IPS-11a (cell line): ENCODE data around the gene IGLL1.
"Not testable (repeated sequence)": the region's sequence is repeated elsewhere in the genome, so short reads cannot be mapped to it uniquely, and the experiment has no call there.

Experiments used
- H3K4me3 ChIP-seq: one replicate; pipeline ENCODE4 v1.5.1; 2013; ENCODE audit warnings: low read depth, low read length, control low read depth

IGLL1 gene

DNA sequence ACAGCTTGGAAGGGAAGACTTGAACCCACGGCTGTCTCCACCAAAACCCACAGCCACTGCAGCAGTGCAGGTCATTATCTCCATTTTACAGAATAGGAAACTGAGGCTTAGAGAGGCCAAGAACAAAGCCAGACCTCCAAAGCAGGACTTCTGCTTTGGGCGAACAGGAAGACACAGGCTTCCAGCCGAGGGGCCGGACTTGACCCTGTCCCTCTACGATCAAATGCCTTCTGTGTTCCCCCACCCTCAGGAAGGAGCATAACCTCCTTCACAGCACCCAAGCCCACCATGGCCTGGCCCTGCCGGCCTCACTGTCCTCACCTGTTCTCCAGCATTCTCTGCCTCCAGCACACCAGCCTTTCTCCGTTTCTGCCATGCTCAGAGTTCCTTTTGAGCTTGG lies 15.8 kb downstream of the IGLL1 start:
- H3K4me3 ChIP-seq, result no peak overlapping the region

- H3K4me3 ChIP-seq, result no peak overlapping the region
These were observed 17.0 kb downstream of the IGLL1 start for GRCh38 chr22:23563111-23563510.

- H3K4me3 ChIP-seq, result no peak overlapping the region
These were observed 17.9 kb downstream of the IGLL1 start for GRCh38 chr22:23562186-23562585.

GRCh38 chr22:23561025-23561510 lies 19.0 kb downstream of the IGLL1 start:
- H3K4me3 ChIP-seq, result not testable (repeated sequence)

GRCh38 chr22:23560215-23560614 lies 19.9 kb downstream of the IGLL1 start:
- not testable (repeated sequence) for H3K4me3 ChIP-seq

- H3K4me3 ChIP-seq, result no peak overlapping the region
These were observed 22.6 kb downstream of the IGLL1 start for GRCh38 chr22:23557467-23557866.

- H3K4me3 ChIP-seq, result no peak overlapping the region
These were observed 23.1 kb downstream of the IGLL1 start for GRCh38 chr22:23557036-23557435.

DNA sequence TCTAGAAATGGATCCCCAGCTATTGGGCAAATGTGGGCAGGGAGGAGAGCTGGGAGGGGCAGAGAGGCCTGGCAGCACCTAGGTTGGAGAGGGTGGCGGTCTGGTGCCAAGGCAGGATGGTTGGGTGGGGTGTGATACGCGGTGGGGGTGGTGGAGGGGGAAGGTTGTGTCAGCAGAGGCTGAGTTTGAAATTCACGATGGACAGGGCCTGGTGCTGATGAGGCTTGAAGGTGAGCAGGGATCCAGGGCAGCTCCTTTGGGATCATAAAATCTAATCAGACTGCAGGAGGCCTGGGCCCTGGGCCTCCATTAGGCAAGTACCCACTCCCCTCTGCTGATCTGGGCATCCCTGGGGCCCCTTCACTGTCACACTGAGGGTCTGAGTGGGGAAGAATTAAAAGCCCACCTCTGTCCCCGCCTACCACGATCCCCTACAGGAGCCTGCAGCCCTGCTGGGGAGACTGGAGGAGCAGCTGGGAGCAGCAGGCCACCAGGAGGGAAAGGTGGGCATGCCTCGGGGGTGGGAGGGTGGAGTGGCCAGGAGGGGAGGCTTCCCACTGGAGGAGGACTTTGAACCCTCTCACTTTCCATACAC lies 24.0 kb downstream of the IGLL1 start:
- H3K4me3 ChIP-seq, result no peak overlapping the region

DNA sequence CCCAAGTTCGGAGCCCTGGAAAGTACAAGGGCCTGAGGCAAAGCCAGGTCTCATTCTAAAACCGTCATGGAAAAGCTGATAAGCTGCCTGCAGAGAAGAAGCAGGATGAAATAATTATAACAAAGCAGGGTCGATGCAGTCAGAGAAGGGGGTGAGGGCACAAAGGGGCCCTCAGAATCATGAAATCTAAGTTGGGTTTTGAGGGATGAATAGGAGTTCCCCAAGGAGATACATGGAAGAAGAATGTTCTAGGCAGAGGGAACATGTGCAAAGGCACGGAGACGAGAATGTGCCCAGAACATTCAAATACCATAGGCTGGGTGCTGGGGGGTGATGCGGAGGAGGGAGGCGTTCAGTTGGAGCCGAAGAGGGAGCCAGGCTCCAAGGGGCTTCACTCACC lies 25.0 kb downstream of the IGLL1 start:
- no peak overlapping the region for H3K4me3 ChIP-seq

GRCh38 chr22:23553924-23554870 lies 25.9 kb downstream of the IGLL1 start:
- no peak overlapping the region for H3K4me3 ChIP-seq

DNA sequence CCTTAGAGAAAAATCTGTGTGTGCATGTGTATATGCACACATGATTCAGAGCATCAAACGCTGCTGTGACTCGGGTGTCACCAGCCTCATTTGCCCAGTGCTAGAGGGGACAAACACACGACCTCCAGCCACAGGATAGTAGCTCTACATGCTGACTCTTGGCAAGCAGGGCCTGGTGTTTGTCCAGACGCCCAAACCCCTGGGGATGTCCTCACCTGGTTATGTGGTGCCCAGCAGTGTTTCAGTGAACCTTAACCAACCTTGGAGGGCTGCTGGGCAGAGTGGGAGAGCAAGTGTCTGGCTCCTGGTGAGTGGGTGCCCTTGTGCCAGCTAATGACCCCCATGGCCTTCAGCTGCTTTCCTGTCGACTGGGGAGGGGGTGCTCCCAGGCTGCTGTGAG lies 26.7 kb downstream of the IGLL1 start:
- no peak overlapping the region for H3K4me3 ChIP-seq

DNA sequence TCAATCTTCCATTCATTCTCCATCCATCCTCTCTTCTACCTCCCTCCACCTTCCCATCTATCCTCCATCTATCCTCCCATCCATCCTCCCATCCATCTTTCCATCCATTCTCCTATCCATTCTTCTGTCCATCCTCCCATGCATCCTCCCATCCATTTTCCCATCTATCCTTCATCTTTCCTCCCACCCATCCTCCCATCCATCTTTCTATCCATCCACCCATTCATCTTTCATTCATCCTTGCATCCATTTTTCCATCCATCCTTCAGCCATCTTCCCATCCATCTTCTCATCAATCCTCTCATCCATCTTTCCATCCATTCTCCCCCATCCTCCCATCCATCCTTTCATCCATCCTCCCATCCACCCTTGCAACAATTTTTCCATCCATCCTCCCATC lies 27.5 kb downstream of the IGLL1 start:
- H3K4me3 ChIP-seq, result no peak overlapping the region

GRCh38 chr22:23551385-23551784 lies 28.7 kb downstream of the IGLL1 start:
- H3K4me3 ChIP-seq, result no peak overlapping the region

DNA sequence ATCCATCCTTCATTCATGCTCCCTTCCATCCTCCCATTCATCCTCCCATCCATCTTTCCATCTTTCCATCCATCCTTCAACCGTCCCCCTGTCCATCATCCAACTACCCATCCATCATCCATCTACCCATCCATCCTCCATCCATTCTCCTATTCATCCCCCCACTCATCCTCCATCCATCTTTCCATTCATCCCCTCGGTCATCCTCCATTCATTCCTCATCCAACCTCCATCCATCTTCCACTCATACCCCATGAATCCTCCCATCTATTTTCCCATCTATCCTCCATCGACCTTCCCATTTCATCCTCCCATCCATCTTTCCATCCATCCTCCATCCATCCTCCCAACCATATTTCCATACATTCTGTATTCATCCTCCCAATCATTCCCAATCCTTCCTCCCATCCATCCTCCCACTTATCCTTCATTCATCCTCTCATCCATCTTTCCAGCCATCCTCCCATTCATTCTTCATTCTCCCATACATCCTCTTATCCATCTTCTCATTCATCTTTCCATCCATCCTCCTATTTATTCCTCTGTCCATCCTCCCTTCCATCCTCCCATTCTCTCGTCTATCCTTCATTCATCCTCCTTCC lies 29.9 kb downstream of the IGLL1 start:
- no peak overlapping the region for H3K4me3 ChIP-seq

DNA sequence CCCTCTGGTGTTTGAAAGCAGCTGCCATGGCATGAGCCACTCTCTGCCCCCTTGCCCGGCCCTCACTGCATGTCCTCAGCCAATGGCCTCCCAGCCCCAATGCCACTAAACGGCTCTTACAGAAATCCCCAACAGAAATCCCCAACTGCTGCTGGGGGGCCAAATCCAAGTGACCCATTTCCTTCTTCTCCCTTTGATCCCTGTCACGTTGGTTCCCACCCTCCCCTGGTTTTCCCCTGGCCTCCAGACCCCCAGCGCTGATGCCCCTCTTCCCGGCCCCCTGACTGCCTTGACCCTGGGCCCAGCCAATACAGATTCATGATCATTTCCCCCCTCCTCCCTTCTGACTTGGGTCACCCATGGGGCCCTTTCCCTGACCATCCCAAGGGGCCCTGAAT lies 30.9 kb downstream of the IGLL1 start:
- H3K4me3 ChIP-seq, result no peak overlapping the region

- H3K4me3 ChIP-seq, result no peak overlapping the region
These were observed 31.4 kb downstream of the IGLL1 start for GRCh38 chr22:23548501-23549197.

- H3K4me3 ChIP-seq, result no peak overlapping the region
These were observed 32.1 kb downstream of the IGLL1 start for GRCh38 chr22:23547818-23548500.

DNA sequence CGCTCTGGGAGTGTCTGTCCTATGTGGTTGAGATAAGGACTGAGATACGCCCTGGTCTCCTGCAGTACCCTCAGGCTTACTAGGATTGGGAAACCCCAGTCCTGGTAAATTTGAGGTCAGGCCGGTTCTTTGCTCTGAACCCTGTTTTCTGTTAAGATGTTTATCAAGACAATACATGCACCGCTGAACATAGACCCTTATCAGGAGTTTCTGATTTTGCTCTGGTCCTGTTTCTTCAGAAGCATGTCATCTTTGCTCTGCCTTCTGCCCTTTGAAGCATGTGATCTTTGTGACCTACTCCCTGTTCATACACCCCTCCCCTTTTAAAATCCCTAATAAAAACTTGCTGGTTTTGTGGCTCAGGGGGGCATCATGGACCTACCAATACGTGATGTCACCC lies 32.7 kb downstream of the IGLL1 start:
- not testable (repeated sequence) for H3K4me3 ChIP-seq

- no peak overlapping the region for H3K4me3 ChIP-seq
These were observed 35.2 kb downstream of the IGLL1 start for GRCh38 chr22:23544852-23545251.

GRCh38 chr22:23543506-23544000 lies 36.5 kb downstream of the IGLL1 start:
- H3K4me3 ChIP-seq, result not testable (repeated sequence)
